ENCODE results near the gene MMP15.

GRCh38 chr16:58002416-58002800 is 23.1 kb upstream of the MMP15 start:
- TF ChIP-seq, protein P1, sequence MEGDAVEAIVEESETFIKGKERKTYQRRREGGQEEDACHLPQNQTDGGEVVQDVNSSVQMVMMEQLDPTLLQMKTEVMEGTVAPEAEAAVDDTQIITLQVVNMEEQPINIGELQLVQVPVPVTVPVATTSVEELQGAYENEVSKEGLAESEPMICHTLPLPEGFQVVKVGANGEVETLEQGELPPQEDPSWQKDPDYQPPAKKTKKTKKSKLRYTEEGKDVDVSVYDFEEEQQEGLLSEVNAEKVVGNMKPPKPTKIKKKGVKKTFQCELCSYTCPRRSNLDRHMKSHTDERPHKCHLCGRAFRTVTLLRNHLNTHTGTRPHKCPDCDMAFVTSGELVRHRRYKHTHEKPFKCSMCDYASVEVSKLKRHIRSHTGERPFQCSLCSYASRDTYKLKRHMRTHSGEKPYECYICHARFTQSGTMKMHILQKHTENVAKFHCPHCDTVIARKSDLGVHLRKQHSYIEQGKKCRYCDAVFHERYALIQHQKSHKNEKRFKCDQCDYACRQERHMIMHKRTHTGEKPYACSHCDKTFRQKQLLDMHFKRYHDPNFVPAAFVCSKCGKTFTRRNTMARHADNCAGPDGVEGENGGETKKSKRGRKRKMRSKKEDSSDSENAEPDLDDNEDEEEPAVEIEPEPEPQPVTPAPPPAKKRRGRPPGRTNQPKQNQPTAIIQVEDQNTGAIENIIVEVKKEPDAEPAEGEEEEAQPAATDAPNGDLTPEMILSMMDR (IDR thresholded peaks at IDR 0.05) = no peak
- TF ChIP-seq POLR2A (IDR thresholded peaks at IDR 0.05) = no peak
- no peak for TF ChIP-seq POLR2AphosphoS5 (IDR thresholded peaks at IDR 0.05)

Measured in transverse colon (tissue), 4 donors.